K562 (cell line): Measurements from ENCODE around the gene PPP6R3.

ENCODE experiments used
- IRF2 ChIP-seq: sonication (generic); formaldehyde crosslinking; IDR thresholded peaks from 2 replicates; pipeline ENCODE4 v1.8.1; 2022; ENCODE audit warnings: mild to moderate bottlenecking, missing genetic modification reagents
- RFX5 ChIP-seq: IDR thresholded peaks from 2 replicates; pipeline ENCODE4 v1.6.1; 2011; ENCODE audit warnings: low read depth, mild to moderate bottlenecking, improper control_type of control experiment, low read length
- SOX6 ChIP-seq: fragments of 450-650 bp; IDR thresholded peaks from 2 replicates; pipeline ENCODE4 v1.6.1; 2014; ENCODE audit warnings: mild to moderate bottlenecking
- STAT5A ChIP-seq: IDR thresholded peaks from 2 replicates; pipeline ENCODE4 v1.6.1; 2012; ENCODE audit warnings: low read length, inconsistent platforms, borderline replicate concordance
- STAT5B ChIP-seq: fragments of 250-450 bp; sonication (Bioruptor Pico); IDR thresholded peaks from 2 replicates; pipeline ENCODE4 v1.8.0; 2021; ENCODE audit warnings: mild to moderate bottlenecking, inconsistent platforms
- ZNF121 ChIP-seq: sonication (generic); formaldehyde crosslinking; conservative IDR thresholded peaks from 2 replicates; pipeline ENCODE4 v1.8.0; 2022; ENCODE audit warnings: missing genetic modification reagents

DNA sequence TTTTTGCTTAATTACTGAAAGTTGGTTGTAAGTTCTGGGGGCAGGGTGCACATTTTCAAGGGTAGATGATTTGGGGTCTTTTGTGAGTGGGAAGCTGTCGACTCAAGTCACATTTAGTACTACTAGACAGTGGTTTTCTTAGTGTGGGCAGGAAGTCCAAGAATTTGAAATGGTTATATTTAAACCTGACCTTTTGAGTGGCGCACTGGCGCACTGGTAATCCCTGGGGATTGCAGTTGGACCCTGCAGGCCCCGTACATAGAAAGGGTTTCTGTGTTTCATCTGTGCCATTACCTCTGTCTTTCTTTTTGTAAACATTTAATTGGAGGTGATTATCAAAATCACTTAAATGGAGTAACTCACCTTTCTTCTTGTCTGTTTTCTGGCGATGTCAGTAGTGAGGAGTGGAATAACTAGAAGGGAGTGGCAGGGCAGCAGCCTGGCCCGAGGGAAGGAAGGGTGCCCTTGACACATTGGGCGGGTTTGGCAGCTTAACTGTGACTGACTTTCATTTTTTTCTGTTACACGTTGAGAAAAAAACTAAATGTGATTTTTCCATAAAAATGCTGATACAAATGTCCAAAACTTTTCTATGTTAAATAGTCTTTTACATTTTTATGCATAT, 122.0 kb downstream of the PPP6R3 start:
- TF ChIP-seq STAT5B (CRISPR knock-in tag) (no peak), STAT5A (no peak), ZNF121 (CRISPR knock-in tag) (no peak), SOX6 (no peak), RFX5 (no peak), IRF2 (no peak)
